Putamen (tissue), 1 donor: ENCODE results near the gene ACE.

ENCODE experiments used
- DNase-seq: peaks from one replicate; pipeline ENCODE4 v3.0.0-alpha.2; 2016; ENCODE audit warnings: low spot score

Gene ACE

DNA sequence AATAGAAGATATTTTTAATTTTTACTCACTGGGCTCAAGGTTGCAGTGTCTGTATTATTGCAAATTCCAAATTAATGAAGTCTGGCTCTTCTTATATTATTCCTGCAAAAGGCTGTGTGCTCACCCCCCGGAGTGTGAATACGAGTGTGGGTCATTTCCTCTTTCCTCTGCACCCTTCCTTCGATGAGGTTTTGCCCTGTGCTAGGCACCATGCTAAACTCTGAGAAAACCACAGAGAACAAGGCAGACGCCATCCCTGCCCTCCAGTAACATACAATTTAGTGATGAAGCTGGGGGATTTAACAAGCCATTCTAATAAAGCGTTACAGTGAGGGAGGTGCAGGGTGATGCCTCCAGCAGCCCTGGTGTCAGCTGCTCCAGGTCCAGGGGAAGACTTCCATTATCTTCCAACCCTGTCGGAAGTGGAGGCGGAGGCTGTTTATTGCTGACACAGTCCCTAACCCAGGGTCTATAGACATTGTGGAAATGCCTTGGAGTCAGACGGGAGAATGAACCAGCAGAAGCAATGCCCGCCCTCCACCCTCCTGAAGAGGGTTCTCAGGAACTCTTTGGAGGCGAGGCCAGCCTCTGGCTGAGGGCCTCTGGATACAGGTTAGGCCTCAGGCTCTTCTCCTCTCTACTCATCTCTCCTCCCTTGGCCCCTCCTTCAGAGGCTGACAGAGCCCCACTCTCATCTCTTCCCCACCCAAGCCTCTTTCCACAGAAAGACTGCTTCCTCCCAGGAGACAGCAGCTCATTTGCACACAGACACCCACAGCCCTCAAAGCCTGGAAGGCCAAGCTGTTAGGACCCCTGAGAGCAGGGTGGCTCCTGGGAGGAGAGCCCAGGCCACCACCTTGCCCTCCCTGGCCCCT lies 2.0 kb upstream of the ACE start:
- DNase-seq: no peak

DNA sequence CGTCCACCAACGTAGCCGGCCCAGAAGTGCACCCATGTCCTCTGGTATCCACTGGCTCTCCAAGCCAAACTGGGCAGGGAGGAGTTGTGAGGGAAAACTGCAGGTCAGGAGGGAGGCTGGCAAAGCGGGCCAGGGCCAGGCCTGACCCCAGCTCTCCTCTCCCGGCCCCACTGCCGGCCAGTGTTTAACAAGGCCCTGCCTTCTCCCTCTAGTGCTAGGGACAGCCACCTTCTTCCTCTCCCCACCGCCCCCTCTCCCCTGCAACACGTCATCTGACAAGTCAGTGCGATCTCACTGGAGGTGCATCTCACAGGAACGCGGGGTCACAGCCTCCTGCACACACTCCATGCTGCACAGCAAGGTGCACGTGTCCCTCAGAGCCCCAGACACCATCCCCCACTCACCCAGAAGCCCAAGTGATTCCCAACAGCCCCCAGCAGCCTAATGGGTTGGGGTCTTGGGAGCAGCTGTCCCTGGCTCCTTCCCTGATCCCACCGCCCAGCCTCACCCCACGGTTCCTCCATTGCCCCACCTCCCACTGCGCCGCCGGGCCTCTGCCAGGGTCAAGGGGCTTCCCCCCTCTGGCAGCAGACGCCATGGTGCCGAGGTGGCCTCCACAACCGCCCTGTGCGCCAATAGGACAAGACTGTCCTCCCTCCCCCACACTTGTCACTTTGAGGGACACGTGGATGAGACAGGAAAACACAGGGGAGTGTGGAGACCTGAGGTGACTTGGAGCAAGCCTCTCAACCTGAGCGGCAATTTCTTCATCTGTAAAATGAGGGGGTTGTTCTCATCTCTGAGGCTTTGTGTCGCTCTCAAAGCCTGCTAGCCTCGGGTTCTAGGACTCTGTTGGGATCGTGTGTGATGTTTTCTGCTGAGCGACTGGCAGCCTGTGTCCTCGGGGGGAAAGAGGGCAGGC lies 1.1 kb upstream of the ACE start:
- DNase-seq: peak; percentile 73

DNA sequence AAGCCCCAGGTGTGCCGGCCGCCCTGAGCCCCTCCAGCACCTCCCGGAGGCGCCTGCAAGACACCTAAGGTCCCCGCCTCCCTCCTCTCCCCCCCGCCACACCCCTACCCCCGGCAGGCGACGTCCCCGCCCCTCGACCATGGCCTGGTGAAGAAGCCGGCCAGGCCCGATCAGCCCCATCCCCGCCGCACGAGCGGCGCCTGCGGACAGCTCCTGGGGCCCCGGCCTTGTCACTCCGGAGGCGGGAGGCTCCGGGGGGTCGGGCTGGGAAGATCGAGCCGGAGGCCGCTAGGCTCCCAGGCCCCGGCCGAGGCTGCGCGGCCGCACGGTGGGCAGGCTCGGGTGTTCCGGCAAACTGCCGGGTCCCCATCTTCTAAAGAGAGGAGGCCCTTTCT lies 405 bp upstream of the ACE start:
- DNase-seq: no peak

DNA sequence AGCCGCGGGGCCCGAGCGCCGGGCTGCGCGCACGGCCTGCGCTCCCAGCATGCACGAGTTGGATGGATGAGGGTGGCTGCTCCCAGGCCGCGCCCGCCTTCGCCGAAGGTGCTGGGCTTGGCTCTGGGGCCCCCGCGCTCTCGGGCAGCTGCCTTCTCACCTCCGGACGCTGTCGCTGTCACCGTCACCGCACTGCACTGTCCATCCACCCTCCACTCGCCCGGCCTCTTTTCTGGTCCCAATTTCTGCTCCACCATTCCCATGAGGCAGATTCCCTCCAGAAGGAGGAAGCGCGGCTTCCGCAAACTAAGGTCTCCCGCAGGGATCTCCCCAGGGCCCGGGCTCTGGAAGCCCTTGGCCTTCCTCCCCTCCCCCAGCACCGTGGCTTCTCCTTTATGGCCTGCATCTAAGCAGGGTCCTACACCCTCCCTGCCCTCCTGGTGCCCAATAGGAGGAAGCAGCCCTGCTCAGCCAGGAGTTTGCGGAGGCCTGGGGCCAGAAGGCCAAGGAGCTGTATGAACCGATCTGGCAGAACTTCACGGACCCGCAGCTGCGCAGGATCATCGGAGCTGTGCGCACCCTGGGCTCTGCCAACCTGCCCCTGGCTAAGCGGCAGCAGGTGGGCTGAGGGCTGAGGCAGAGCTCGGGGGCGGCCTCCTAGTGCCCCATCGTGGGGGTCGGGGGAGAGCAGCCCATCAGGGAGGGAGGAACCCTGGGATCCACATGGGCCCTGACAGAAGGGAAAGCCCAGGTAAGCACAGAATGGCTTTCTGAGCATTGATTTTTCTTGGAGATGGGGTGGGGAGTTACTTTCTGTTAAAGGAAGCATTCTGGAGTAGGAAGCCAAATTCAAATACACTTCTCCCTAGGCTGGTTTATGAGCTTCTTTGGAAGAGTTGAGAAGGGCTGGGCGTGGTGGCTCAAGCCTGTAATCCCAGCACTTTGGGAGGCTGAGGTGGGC lies 899 bp downstream of the ACE start:
- DNase-seq: no peak

DNA sequence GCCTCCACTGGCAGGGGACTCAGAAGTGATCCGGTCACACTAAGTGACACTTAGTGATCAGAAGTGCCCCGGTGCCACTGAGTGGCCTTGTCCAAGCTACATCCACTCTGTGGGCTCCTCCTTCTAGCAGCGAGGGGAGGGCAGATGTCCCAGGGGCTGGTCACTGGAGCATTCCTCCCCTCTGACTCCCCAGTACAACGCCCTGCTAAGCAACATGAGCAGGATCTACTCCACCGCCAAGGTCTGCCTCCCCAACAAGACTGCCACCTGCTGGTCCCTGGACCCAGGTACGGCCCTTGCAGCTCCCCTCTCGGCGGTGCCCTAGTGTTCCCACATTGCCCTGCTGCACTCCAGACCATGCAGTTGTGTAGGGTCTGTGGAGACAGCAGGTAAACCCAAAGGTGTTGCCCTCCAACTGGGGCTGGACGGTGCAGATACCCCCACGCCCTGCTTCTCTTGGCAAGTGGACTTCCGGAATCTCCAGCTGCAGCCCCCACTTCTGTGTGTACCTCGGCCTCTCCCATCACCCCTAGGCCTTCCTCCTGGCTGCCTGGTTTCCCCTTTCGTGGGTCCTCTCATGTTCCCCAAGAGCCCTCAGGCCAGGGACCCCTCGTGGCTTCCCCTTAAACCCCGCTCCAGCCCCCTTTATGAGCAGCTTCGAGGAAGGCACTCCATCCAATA lies 2.1 kb downstream of the ACE start:
- peak; percentile 54 for DNase-seq

DNA sequence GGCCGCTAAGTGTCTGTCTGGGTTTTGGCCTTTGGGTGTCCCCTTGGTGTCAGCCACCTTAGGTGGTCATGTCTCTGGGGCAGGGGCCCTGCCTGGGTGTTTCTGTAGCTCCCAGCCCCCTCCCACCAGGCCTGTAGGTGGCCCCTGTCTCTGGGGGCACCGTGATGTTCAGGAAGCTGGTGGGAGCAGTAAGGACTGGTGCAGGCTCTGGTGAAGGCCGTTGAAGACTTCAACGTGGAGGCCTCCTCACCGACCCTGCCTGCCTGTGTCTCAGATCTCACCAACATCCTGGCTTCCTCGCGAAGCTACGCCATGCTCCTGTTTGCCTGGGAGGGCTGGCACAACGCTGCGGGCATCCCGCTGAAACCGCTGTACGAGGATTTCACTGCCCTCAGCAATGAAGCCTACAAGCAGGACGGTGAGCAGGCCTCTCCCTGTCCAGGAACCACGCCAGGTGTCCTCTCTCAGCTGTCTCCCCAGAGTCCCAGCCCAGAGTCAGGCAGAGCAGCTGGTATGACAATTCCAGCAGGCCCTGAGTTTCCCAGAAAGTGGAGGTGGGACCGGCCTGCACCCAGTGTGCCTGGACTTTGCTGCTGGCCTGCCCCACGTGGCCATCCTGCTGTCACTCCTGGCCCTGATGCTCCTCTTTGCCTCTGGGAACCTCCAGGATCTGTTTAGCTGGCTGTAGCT lies 2.8 kb downstream of the ACE start:
- DNase-seq: no peak

DNA sequence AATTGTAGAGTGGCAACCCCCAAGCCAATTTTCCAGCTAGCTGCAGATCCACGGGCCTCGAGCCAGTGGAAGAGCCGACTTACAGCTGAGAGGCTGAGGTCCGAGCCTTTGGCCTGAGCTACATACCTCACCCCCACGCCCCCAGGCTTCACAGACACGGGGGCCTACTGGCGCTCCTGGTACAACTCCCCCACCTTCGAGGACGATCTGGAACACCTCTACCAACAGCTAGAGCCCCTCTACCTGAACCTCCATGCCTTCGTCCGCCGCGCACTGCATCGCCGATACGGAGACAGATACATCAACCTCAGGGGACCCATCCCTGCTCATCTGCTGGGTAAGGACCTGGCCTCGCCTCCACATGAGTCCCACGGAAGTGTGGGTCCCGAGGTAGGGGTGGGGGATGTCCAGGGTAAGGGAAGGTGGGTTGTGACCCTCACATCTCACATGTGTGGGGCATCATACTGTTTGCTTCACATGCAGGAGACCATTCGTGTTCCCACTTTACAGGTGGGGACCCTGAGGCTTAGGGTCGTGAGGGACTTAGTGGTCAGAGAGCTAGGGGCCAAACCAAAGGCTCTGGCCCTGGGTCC lies 3.4 kb downstream of the ACE start:
- DNase-seq: no peak

DNA sequence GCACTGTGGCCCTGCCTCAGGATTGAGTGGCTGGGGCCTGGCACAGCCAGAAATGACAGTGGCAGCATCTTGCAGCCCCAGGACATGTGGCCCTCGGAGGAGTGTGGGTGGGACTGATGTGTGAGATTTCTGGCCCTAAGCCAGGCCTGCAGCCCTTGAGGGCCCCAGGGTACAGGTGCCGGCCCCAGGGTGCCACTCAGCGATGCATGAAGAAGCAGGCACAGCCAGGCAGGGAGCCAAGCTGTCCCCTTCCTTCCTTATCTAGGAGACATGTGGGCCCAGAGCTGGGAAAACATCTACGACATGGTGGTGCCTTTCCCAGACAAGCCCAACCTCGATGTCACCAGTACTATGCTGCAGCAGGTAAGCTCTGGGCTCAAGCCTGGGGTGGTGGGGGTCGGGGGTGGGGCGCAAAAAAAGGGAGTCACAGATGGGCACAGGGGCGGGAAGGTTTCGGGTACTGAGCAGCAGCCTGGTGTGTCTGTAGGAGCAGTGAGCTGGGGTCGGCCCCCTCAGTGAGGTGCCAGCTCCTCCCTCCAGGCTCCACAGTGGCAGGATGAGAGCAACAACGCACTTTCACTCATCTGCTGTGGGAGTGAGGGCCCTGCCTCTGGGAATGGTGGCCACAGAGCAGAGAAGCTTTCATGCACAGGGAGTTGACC lies 4.1 kb downstream of the ACE start:
- DNase-seq: no peak

DNA sequence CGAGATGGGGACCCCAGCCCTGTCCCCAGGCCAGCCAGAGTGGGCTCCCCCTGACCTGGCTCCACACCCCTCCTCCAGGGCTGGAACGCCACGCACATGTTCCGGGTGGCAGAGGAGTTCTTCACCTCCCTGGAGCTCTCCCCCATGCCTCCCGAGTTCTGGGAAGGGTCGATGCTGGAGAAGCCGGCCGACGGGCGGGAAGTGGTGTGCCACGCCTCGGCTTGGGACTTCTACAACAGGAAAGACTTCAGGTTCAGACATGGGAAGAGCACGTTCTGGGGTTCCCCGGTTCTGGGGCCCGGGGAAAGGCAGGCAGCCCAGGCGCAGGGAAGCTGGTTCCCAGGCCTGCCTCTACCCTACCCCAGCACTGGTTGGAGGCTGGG lies 4.6 kb downstream of the ACE start:
- no peak for DNase-seq

DNA sequence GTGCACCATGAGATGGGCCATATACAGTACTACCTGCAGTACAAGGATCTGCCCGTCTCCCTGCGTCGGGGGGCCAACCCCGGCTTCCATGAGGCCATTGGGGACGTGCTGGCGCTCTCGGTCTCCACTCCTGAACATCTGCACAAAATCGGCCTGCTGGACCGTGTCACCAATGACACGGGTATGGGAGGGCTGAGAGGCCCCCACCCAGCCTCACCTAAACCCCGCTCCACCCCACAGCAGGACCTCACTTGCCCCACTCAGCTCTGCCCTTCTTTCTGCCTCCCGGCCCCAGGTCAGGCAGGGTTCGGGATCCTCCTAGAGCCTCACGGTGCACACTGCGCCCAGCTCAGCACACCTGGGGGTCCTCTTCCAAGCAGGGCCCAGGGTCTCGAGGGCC lies 5.6 kb downstream of the ACE start:
- no peak for DNase-seq

DNA sequence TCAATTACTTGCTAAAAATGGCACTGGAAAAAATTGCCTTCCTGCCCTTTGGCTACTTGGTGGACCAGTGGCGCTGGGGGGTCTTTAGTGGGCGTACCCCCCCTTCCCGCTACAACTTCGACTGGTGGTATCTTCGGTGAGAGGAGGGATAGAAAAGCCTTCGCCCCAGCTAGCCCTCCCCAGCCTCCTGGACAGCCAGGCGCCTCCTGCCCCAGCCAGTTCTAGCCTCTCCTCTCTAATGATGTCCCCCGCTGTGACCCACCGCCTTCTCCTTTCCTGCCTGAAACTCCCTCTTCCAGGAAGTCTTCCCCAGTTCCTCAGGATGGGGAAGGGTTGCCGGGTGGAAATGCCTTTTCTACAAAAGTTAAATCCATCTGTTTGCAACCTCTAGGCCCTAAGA lies 6.2 kb downstream of the ACE start:
- DNase-seq: no peak

DNA sequence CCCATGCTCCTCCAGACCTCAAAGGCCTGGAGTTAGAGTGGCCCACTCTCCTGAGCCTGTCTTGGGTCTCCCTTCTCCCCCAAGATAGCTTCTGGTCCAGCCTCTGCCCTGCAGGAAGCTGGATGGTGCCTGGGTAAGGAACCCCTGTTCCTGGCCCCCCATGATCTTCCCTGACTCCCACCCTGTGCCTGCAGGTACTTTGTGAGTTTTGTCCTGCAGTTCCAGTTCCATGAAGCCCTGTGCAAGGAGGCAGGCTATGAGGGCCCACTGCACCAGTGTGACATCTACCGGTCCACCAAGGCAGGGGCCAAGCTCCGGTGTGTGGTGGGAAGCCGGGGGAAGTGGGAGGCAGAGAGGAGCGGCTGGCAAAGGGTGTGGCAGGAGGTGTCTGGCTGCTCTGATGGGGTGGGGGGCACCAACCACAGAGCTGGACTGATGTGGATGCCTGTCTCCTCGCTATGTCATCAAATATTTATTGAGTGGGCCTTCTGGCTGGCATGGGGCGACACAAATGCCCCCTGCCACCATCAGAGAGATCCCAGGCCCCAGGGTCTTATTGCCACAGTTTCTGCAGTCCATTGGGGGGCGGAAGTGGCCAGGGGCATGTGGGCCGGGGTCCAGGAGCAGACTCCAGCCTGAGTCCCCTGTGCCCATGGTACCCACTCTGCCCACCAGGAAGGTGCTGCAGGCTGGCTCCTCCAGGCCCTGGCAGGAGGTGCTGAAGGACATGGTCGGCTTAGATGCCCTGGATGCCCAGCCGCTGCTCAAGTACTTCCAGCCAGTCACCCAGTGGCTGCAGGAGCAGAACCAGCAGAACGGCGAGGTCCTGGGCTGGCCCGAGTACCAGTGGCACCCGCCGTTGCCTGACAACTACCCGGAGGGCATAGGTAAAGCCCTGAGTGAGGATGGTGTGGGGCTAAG lies 7.1 kb downstream of the ACE start:
- DNase-seq: no peak

DNA sequence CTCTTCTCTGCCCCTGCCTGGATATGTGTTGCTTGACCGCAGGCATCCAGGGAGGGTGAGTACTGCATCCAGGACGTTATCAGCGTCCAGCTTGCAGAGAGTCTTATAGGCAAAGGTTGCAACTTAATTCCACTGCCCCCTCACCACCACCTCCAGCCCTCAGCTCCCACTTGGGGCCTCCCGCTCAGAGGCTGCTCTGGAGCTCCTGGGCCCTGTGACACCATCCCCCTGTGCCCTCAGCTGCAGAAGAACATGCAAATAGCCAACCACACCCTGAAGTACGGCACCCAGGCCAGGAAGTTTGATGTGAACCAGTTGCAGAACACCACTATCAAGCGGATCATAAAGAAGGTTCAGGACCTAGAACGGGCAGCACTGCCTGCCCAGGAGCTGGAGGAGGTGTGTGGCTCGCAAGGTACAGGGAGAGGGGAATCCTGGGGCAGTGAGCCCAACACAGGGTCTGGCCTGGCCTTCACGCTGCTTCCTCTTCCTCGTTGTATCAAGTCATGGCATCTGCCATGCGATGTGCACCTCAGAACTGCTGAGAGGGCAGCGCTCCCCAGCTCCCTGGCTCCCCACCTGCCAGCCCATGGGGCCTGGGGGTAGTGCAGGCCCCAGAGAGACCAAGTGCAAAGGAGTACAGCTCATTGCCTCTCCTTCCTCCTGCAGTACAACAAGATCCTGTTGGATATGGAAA lies 9.6 kb downstream of the ACE start:
- no peak for DNase-seq

DNA sequence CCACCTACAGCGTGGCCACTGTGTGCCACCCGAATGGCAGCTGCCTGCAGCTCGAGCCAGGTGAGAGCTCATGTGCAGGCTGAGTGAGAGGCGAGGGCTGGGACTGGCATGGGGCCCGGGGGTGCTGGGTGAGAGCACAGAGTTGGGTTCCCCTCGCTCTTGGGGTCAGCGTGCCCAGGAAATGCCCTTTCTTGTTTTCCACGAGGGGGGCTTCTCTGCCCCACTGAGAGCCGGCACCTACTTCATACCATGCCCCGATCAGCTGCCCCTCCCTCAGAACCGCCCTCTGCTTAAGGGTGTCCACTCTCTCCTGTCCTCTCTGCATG lies 10.1 kb downstream of the ACE start:
- DNase-seq: no peak

DNA sequence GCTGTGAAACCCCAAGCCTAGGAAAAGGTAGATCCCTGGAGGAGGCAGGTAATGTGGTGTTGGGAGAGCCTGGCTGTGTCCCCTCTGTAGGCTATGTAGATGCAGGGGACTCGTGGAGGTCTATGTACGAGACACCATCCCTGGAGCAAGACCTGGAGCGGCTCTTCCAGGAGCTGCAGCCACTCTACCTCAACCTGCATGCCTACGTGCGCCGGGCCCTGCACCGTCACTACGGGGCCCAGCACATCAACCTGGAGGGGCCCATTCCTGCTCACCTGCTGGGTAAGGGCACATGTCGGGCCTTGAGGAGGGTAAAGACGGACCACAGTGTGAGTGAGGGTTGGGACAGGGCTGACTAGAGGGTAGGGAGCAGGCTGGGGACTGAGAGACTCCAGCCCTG lies 12.0 kb downstream of the ACE start:
- no peak for DNase-seq

DNA sequence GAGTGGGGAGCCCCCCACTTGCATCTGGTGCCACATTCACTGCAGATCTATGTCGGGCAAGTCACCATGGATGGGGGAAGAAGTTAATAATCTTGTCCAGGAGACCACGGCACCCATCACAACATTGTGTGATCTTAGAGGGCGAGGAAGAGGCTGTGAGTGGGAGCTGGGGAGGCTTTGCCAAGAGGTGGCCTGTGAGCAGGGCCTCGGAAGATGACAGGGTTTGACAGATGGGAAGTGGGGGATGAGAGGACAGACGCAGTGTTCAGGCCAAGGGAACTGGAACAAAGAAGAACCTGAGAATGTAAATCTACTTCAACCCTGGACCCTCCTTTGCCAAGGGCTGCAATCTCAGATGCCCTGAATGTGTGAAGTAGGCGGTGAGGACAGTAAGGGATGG lies 12.4 kb downstream of the ACE start:
- no peak for DNase-seq

DNA sequence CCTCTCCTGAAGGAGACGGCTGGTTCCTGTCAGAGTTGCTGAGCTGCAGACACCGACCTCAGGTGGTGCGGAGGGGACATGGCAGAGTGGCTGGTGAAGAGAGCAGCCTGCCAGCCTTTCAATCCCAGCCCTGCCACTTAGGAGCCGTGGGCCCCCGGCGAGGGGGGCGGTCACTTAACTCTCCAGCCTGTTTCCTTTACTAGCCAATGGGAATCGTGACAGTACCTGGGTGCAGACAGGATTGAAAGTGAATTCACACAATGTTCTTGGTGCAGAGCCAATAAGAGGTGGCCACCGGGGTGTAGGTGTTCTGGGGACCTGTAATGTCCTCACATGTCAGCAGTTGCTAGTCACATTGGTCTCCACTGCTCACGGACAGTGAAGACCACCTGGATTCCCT lies 13.5 kb downstream of the ACE start:
- no peak for DNase-seq

DNA sequence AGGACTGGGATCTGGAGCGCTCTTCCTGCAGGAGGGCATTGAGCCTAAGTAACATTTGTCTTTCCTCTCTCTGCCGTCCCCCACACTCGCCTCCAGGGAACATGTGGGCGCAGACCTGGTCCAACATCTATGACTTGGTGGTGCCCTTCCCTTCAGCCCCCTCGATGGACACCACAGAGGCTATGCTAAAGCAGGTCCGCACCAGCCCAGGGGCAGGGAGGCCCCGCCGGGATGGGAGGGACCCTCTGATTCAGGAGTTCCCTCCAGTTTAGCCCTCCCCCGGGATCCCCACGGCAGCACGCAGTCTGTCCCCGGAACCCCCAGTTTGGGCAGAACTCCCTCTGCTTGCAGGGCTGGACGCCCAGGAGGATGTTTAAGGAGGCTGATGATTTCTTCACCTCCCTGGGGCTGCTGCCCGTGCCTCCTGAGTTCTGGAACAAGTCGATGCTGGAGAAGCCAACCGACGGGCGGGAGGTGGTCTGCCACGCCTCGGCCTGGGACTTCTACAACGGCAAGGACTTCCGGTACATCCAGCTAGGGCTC lies 14.1 kb downstream of the ACE start:
- DNase-seq: no peak
